Heart left ventricle (tissue), 16 donors: ENCODE measurements around the gene DTX1. TPM values are rescaled to one million over a fixed set of nuclear protein-coding genes. Genes with fewer than 3 reads are reported as not detected.

Experiments
- ATAC-seq, 4 donors: fragments of 200-7000 bp; cut with Tn5 transposase; one replicate each; pipeline ENCODE4 v1.9.1; 2020 to 2022; ENCODE audit warnings: moderate library complexity in 4 of 4, mild to moderate bottlenecking in 3 of 4, moderate number of reproducible peaks in 1 of 4
- DNase-seq, 5 donors: peaks; one replicate each; pipeline ENCODE4 v3.0.0-alpha.2; 2020
- H3K27ac ChIP-seq, 12 donors: fragments of 200-600 bp; sonication (generic) in 4 of 12; one replicate each; pipeline versions ENCODE4 v1.5.0 to v1.8.0; 2016 to 2022; ENCODE audit warnings: mild to moderate bottlenecking in 2 of 12
- H3K27me3 ChIP-seq, 9 donors: fragments of 200-600 bp; sonication (generic) in 2 of 9; one replicate each; pipeline versions ENCODE4 v1.5.1 to v1.8.0; 2016 to 2022; ENCODE audit warnings: mild to moderate bottlenecking in 3 of 9
- H3K36me3 ChIP-seq, 9 donors: fragments of 200-600 bp; sonication (generic) in 2 of 9; one replicate each; pipeline versions ENCODE4 v1.5.0 to v1.8.0; 2018 to 2022; ENCODE audit warnings: mild to moderate bottlenecking in 2 of 9
- H3K4me1 ChIP-seq, 12 donors: fragments of 200-600 bp; sonication (generic) in 4 of 12; one replicate each; pipeline versions ENCODE4 v1.5.0 to v1.8.0; 2016 to 2022; ENCODE audit warnings: mild to moderate bottlenecking in 3 of 12
- H3K4me3 ChIP-seq, 12 donors: fragments of 200-600 bp; sonication (generic) in 4 of 12; one replicate each; pipeline versions ENCODE4 v1.5.0 to v1.8.0; 2017 to 2022; ENCODE audit warnings: mild to moderate bottlenecking in 9 of 12, moderate library complexity in 4 of 12
- H3K9me3 ChIP-seq, 12 donors: fragments of 200-600 bp; sonication (generic) in 4 of 12; one replicate each; pipeline versions ENCODE4 v1.5.0 to v1.8.0; 2016 to 2022; ENCODE audit warnings: mild to moderate bottlenecking in 1 of 12
- POLR2A ChIP-seq, 2 donors: fragments of 450-650 bp; IDR thresholded peaks; one replicate each; pipeline ENCODE4 v1.6.1; 2017; ENCODE audit warnings: antibody characterized with exemption in 2 of 2, mild to moderate bottlenecking in 2 of 2, moderate library complexity in 2 of 2
- WGBS, 4 donors: extraction: QIAGEN DNeasy Blood & Tissue Kit in 2 of 4; methylation state at CpG; one replicate each; pipeline versions ENCODE4 v1.1.5 to v1.1.7; 2013 to 2018; 5-methylcytosine and 5-hydroxymethylcytosine counted together
- intact Hi-C, 10 donors: fragments of 100-400 bp; cut with DNase I; formaldehyde crosslinking; loops; one replicate each; pipeline versions ENCODE4 v1.11.1 to v1.14.2; 2022
- polyA plus RNA-seq, 2 donors: library from polyadenylated mRNA; stranded (reverse); fragments of 200-250 nt; gene quantifications; one replicate each; pipeline ENCODE4 v1.2.3, GENCODE V29; 2013
- total RNA-seq, 9 donors: library from RNA; depleted of rRNA in 2 of 9; stranded (reverse); fragments of >200 nt in 2 of 9; fragmentation: NEBNext Ultra II Directional in 3 of 9; extraction: Animal tissue kit (Norgen Biotek cat#: 25700) in 3 of 9; gene quantifications; one replicate each; pipeline versions ENCODE4 v1.1.0 to v1.2.4, GENCODE V29; 2016 to 2023
- TF ChIP-seq, protein P1 (sequence below), 12 donors: fragments of 200-600 bp; sonication (generic) in 4 of 12; IDR thresholded peaks; one replicate each; pipeline versions ENCODE4 v1.5.0 to v1.8.0; 2018 to 2022; ENCODE audit warnings: antibody characterized with exemption in 12 of 12, mild to moderate bottlenecking in 5 of 12
- donor health status: ischemic (EF 13 %, LVEDD 7.1; RV severe dilation, severe dysfunction).
- donor health status: healthy with polysubstance abuse.
- donor health status: DM: no; HTN: yes; CAD: no.
- donor health status: DM: no; HTN: no; CAD: no.
- donor health status: ischemic (EF 25% LVEDD 6.9; RV normal size, moderate dysfunction).
- donor health status: ischemic (EF 25% LVEDD 5.7; RV mildly dilated, moderate dysfunction).
- donor health status: healthy.
- donor health status: DM: yes; HTN: yes; CAD: no.
- donor health status: ischemic (EF 35%, LVEDD 5.7; RV mildly dilated, moderate dysfunction).
- donor health status: nonischemic (EF 11% LVEDD 7.7; RV severe dilation, severe dysfunction).
- donor health status: DM: yes; HTN: yes; CAD: no.
- donor health status: PGD.
- donor health status: ischemic (EF 29% LVEDD 5.4; RV normal size, mild dysfunction).
- donor health status: nonischemic (EF 23%, LVEDD 6.1; RV moderate dilation, normal function).

DTX1 gene
- total and polyA plus RNA-seq, 11 donors, result 0.50 to 3.2 (median 1.8) TPM

DNA sequence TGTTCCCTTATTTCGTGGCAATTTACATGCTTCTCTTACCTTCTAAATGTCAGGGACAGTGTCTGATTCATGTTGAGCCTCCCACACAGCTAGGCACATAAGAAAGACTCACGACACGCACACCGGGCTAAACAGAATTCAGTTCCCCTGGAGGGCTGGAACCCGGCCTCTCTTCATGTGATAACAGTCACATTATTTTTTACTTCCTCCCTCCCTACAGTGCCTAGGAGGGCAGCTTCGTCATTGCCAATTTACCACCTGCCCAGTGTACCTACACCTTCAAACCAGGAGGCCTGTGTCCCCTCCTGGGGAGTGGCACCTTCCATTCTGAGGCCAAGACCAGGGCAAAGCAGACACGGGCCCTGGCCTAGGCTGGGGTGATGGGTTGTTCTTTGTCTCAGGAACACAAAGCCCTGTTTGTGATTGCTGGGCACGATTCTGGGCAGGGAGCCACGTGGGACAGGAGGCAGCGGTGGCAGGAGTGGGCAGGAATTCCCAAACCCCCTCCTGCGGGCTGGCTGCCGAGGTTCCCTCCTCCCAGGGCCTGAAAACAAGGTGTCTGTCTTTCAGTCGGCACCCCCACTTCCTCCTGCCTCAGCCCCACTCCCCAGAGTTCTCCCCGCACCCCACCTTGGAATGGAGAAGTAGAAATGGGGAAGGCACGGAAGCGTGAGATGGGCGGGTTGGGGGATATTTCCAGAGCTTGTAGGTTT, 85.8 kb downstream of the DTX1 start:
- DNase-seq, result peak in 3 of 5 donors; percentile 46 to 64 (median 63)
- peak; percentile 68 to 74 (median 69) for ATAC-seq
- 56 to 61% (median 59%) methylated on average over 17 of the region's 17 CpGs for WGBS, 4 donors

DNA sequence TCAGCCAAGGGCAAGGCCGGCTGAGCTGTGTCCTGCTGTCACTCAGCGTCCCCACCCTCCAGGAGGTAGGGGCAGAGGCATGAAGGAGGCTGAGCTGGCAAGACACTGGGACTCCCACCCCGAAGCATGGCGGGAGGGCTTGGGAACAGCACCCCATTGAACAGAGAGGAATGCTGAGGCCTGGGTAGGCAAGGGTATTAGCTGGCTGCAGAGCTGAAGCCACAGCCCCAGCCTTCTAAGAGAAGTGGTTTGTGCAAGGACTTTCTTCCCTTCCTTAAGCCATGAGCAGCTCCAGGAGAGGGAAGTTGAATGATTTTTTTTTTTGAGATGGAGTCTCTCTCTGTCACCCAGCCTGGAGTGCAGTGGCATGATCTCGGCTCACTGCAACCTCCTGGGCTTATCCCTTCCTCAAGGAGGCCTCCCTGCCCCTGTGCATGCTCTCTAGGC, 86.4 kb downstream of the DTX1 start:
- Histone ChIP-seq H3K4me3 (no peak overlapping the region), H3K4me1 (peaks cover 0 to 23% (median 0%) of the 10 kb centered on the region in 12 donors), H3K27me3 (peaks cover 0 to 3% (median 0%) of the 10 kb centered on the region in 9 donors), H3K9me3 (peaks cover 0 to 7% (median 0%) of the 10 kb centered on the region in 12 donors), H3K27ac (peak overlapping the region in 1 of 12 donors; percentile 88), H3K36me3 (no peaks in the 10 kb centered on the region)
- DNase-seq (no peak), ATAC-seq (peak in 3 of 4 donors; percentile 30 to 58 (median 47))
- no peak for TF ChIP-seq POLR2A (IDR thresholded peaks at IDR 0.05)
- TF ChIP-seq, protein P1, sequence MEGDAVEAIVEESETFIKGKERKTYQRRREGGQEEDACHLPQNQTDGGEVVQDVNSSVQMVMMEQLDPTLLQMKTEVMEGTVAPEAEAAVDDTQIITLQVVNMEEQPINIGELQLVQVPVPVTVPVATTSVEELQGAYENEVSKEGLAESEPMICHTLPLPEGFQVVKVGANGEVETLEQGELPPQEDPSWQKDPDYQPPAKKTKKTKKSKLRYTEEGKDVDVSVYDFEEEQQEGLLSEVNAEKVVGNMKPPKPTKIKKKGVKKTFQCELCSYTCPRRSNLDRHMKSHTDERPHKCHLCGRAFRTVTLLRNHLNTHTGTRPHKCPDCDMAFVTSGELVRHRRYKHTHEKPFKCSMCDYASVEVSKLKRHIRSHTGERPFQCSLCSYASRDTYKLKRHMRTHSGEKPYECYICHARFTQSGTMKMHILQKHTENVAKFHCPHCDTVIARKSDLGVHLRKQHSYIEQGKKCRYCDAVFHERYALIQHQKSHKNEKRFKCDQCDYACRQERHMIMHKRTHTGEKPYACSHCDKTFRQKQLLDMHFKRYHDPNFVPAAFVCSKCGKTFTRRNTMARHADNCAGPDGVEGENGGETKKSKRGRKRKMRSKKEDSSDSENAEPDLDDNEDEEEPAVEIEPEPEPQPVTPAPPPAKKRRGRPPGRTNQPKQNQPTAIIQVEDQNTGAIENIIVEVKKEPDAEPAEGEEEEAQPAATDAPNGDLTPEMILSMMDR (IDR thresholded peaks at IDR 0.05), result no peak
- 57 to 80% (median 71%) methylated on average over 5 of the region's 5 CpGs for WGBS, 4 donors
- intact Hi-C loops, result no loop called here

More for the DNA sequence above, 85.8 kb downstream of the DTX1 start:
- Histone ChIP-seq H3K9me3 (peaks cover 0 to 6% (median 0%) of the 10 kb centered on the region in 12 donors), H3K4me1 (peaks cover 0 to 23% (median 0%) of the 10 kb centered on the region in 12 donors), H3K36me3 (no peaks in the 10 kb centered on the region), H3K4me3 (no peak overlapping the region), H3K27me3 (peaks cover 0 to 5% (median 2%) of the 10 kb centered on the region in 9 donors), H3K27ac (peak overlapping the region in 3 of 12 donors; percentile 19 to 88 (median 22))
- intact Hi-C loops, result no loop called here
- TF ChIP-seq, protein P1 (IDR thresholded peaks at IDR 0.05), result no peak
- no peak for TF ChIP-seq POLR2A (IDR thresholded peaks at IDR 0.05)

DNA sequence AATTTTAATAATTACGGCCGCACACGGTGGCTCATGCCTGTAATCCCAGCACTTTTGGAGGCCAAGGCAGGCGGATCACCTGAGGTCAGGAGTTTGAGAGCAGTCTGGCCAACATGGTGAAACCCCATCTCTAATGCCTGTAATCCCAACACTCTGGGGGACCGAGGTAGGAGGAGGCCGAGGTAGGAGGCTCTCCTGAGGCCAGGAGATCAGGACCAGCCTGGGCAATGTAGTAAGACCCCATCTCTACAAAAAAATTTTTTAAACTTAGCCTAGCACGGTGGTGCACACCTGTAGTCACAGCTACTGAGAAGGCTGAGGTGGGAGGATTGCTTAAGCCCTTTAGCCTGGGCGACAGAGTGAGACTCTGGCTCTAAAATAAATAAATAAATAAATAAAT, 87.4 kb downstream of the DTX1 start:
- intact Hi-C loops, result no loop called here
- no peak for ATAC-seq

DNA sequence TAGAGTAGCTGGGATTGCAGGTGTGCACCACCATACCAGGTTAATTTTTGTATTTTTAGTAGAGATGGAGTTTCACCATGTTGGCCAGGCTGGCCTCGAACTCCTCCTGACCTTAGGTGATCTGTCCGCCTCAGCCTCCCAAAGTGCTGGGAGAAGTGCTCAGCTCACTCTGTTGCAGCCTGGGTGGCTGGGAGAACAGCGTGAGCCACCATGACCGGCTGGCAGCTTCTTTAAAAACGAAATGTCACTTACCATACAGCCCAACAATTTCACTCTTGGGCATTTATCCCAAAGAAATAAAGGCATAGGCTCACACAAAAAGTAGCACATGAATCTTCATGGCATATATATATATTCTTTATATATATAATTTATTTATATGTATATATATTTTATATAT, 88.3 kb downstream of the DTX1 start:
- ATAC-seq (no peak), DNase-seq (peak in 2 of 5 donors; percentile 2 to 3)
- H3K27me3 ChIP-seq, result peaks cover 0 to 5% (median 0%) of the 10 kb centered on the region in 9 donors
- peaks cover 0 to 23% (median 5%) of the 10 kb centered on the region in 12 donors for H3K4me1 ChIP-seq
- no peak overlapping the region for H3K27ac ChIP-seq
- intact Hi-C loops, result no loop called here
- 75 to 81% (median 77%) methylated on average over 5 of the region's 5 CpGs for WGBS, 4 donors
- TF ChIP-seq, protein P1 (IDR thresholded peaks at IDR 0.05), result no peak
- TF ChIP-seq POLR2A (IDR thresholded peaks at IDR 0.05), result no peak
- H3K9me3 ChIP-seq, result peaks cover 0 to 7% (median 0%) of the 10 kb centered on the region in 12 donors
- no peaks in the 10 kb centered on the region for H3K36me3 ChIP-seq
- H3K4me3 ChIP-seq, result no peak overlapping the region

More for the DNA sequence above, 87.4 kb downstream of the DTX1 start:
- H3K27me3 ChIP-seq, result no peaks in the 10 kb centered on the region
- no peak overlapping the region for H3K27ac ChIP-seq
- peak in 2 of 5 donors; percentile 3 to 8 for DNase-seq
- TF ChIP-seq, protein P1 (IDR thresholded peaks at IDR 0.05), result no peak
- no peak for TF ChIP-seq POLR2A (IDR thresholded peaks at IDR 0.05)
- peaks cover 0 to 23% (median 0%) of the 10 kb centered on the region in 12 donors for H3K4me1 ChIP-seq
- H3K4me3 ChIP-seq, result no peak overlapping the region
- 83 to 91% (median 88%) methylated on average over 8 of the region's 8 CpGs for WGBS, 4 donors
- H3K36me3 ChIP-seq, result no peaks in the 10 kb centered on the region
- peaks cover 0 to 7% (median 0%) of the 10 kb centered on the region in 12 donors for H3K9me3 ChIP-seq
